Peyer's patch (tissue), 4 donors: ENCODE measurements around the gene FCSK.

Experiments
- CTCF ChIP-seq, 6 experiments: fragments of 450-650 bp in 4 of 6; fragments of 200-600 bp in 2 of 6; sonication (generic) in 1 of 6; IDR thresholded peaks; one replicate each; pipeline ENCODE4 v1.5.1; 2017 to 2019; ENCODE audit warnings: antibody characterized with exemption in 6 of 6, mild to moderate bottlenecking in 3 of 6, moderate library complexity in 1 of 6
- POLR2A ChIP-seq, 2 donors: fragments of 450-650 bp; IDR thresholded peaks; one replicate each; pipeline ENCODE4 v1.5.1; 2017; ENCODE audit warnings: antibody characterized with exemption in 2 of 2, mild to moderate bottlenecking in 2 of 2, moderate library complexity in 2 of 2

GRCh38 chr16:70429888-70430666 is 24.3 kb upstream of the FCSK start:
- TF ChIP-seq POLR2A (IDR thresholded peaks at IDR 0.05), result no peak
- no peak for TF ChIP-seq CTCF (IDR thresholded peaks at IDR 0.05)
